HepG2 (cell line): ENCODE measurements around the gene MTHFD1. TPM values are rescaled to one million over a fixed set of nuclear protein-coding genes. Genes with fewer than 3 reads are reported as not detected.

Experiments used
- NR1H2 ChIP-seq: sonication (generic); formaldehyde crosslinking; IDR thresholded peaks from 2 replicates; pipeline ENCODE4 v1.8.1; 2022; ENCODE audit warnings: low read depth, missing genetic modification reagents, borderline replicate concordance
- SMAD3 ChIP-seq: sonication (generic); formaldehyde crosslinking; IDR thresholded peaks from 2 replicates; pipeline ENCODE4 v1.4.0; 2020; ENCODE audit warnings: missing genetic modification reagents
- YY1 ChIP-seq: IDR thresholded peaks from 2 replicates; pipeline ENCODE4 v1.6.1; 2011; ENCODE audit warnings: low read length, low read depth, moderate library complexity, mild to moderate bottlenecking; ENCODE audit not compliant: insufficient read depth, insufficient replicate concordance
- ZFY ChIP-seq: sonication (generic); formaldehyde crosslinking; IDR thresholded peaks from 2 replicates; pipeline ENCODE4 v1.4.0; 2020; ENCODE audit warnings: missing genetic modification reagents
- ZNF430 ChIP-seq: sonication (generic); formaldehyde crosslinking; IDR thresholded peaks from 2 replicates; pipeline ENCODE4 v1.9.0; 2021; ENCODE audit warnings: mild to moderate bottlenecking, missing genetic modification reagents
- ZSCAN20 ChIP-seq: sonication (generic); formaldehyde crosslinking; IDR thresholded peaks from 2 replicates; pipeline ENCODE4 v1.4.0; 2020; ENCODE audit warnings: missing genetic modification reagents, mild to moderate bottlenecking, borderline replicate concordance
- polyA plus RNA-seq, 8 experiments: library from polyadenylated mRNA; depleted of rRNA in 3 of 8; stranded (reverse) in 7 of 8; unstranded in 1 of 8; fragments of >200 nt; fragmentation: Illumina TruSeq in 4 of 8; extraction: Trizol in 4 of 8; gene quantifications; 2 replicates each; pipeline versions ENCODE4 v1.2.1 to v1.2.3, GENCODE V29; 2011 to 2016; ENCODE audit warnings: low read depth in 4 of 8, missing spikeins in 1 of 8, mixed read lengths in 1 of 8; ENCODE audit not compliant: insufficient read depth in 1 of 8
- total RNA-seq, 5 experiments: library from RNA; depleted of rRNA; stranded (reverse); fragments of >200 nt; fragmentation: Illumina TruSeq; extraction: Trizol; gene quantifications; 2 replicates each; pipeline ENCODE4 v1.2.3, GENCODE V29; 2016; ENCODE audit warnings: low read depth in 1 of 5
- TF ChIP-seq, protein P1 (sequence below): sonication (generic); formaldehyde crosslinking; IDR thresholded peaks from 2 replicates; pipeline ENCODE4 v1.8.0; 2022; ENCODE audit warnings: missing genetic modification reagents, low read depth, mild to moderate bottlenecking, borderline replicate concordance
- TF ChIP-seq, protein P2 (sequence below): sonication (generic); formaldehyde crosslinking; IDR thresholded peaks from 2 replicates; pipeline ENCODE4 v1.4.0; 2020; ENCODE audit warnings: mild to moderate bottlenecking, missing genetic modification reagents
- TF ChIP-seq, protein P3 (sequence below): fragments of 450-650 bp; IDR thresholded peaks from 2 replicates; pipeline ENCODE4 v1.6.1; 2017; ENCODE audit warnings: mild to moderate bottlenecking
- TF ChIP-seq, protein P4 (sequence below): sonication (generic); formaldehyde crosslinking; IDR thresholded peaks from 2 replicates; pipeline ENCODE4 v1.4.0; 2020; ENCODE audit warnings: missing genetic modification reagents
- TF ChIP-seq, protein P5 (sequence below): sonication (generic); formaldehyde crosslinking; IDR thresholded peaks from 2 replicates; pipeline ENCODE4 v1.8.0; 2022; ENCODE audit warnings: missing genetic modification reagents, mild to moderate bottlenecking, moderate library complexity, borderline replicate concordance

Gene MTHFD1
- total and polyA plus RNA-seq, 2 of the 13 experiments (the other 11 are each of a cell fraction or from before 2014, with no cell fraction given) = 31.0 to 106 TPM

DNA sequence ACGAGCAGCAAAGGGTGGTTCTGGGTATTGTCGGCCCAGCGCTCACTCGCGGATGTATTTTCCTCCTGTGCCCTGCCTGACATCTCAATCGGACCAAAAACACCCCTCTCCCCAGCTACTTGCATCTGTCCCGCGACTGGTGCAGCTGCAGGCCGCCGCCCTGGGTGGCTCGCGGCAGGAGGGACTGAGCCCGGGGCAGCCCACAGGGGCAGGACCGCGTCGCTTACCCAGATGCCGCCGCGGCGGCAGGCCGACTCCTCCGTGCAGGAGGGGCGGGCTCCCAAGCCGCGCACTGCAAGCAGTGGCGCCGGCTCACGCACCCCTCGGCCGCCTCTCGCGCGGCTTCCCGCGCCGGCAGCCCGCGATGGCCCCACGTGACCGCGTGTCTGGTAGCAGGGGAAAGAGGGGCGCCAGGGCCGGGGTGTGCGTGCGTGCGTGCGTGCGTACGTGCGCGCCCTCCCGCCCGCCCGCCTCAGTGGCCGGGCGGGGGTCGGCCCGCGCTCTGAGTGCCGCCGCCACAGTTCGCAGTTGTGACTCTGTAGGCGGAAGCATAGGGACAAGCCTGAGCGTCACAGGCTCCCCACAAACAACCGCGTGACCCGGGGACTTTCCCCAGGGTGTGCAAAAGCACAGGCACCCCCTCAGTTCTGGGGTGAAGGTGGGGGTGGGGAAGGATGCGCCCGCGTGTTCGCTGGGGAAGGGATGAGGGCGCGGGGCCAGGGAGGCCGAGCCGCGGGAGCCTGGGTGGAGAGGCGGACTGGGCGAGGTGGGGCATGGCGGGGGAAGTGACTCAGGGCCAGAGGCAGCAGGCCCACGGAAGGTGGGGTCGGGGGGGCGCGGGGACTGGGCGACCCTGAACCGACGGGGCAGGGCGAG is 115.5 kb downstream of the MTHFD1 start, which contains the start of gene ZBTB25 (continued):
- TF ChIP-seq ZFY (CRISPR knock-in tag) (peak; percentile 78), YY1 (peak; percentile 11), SMAD3 (CRISPR knock-in tag) (no peak), ZNF430 (CRISPR knock-in tag) (0 out of 2 replicates have a peak, but pooled peaks have one; percentile 22), NR1H2 (CRISPR knock-in tag) (peak; percentile 88; the same call in 1 of the 2 replicates), ZSCAN20 (CRISPR knock-in tag) (peak; percentile 76)
- TF ChIP-seq, protein P1, sequence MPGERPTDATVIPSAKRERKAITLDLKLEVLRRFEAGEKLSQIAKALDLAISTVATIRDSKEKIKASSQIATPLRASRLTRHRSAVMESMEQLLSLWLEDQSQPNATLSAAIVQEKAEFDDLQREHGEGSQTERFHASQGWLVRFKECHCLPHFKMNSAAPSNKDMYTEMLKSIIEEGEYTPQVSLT = peak; percentile 65; the same call in 1 of the 2 replicates
- TF ChIP-seq, protein P2, sequence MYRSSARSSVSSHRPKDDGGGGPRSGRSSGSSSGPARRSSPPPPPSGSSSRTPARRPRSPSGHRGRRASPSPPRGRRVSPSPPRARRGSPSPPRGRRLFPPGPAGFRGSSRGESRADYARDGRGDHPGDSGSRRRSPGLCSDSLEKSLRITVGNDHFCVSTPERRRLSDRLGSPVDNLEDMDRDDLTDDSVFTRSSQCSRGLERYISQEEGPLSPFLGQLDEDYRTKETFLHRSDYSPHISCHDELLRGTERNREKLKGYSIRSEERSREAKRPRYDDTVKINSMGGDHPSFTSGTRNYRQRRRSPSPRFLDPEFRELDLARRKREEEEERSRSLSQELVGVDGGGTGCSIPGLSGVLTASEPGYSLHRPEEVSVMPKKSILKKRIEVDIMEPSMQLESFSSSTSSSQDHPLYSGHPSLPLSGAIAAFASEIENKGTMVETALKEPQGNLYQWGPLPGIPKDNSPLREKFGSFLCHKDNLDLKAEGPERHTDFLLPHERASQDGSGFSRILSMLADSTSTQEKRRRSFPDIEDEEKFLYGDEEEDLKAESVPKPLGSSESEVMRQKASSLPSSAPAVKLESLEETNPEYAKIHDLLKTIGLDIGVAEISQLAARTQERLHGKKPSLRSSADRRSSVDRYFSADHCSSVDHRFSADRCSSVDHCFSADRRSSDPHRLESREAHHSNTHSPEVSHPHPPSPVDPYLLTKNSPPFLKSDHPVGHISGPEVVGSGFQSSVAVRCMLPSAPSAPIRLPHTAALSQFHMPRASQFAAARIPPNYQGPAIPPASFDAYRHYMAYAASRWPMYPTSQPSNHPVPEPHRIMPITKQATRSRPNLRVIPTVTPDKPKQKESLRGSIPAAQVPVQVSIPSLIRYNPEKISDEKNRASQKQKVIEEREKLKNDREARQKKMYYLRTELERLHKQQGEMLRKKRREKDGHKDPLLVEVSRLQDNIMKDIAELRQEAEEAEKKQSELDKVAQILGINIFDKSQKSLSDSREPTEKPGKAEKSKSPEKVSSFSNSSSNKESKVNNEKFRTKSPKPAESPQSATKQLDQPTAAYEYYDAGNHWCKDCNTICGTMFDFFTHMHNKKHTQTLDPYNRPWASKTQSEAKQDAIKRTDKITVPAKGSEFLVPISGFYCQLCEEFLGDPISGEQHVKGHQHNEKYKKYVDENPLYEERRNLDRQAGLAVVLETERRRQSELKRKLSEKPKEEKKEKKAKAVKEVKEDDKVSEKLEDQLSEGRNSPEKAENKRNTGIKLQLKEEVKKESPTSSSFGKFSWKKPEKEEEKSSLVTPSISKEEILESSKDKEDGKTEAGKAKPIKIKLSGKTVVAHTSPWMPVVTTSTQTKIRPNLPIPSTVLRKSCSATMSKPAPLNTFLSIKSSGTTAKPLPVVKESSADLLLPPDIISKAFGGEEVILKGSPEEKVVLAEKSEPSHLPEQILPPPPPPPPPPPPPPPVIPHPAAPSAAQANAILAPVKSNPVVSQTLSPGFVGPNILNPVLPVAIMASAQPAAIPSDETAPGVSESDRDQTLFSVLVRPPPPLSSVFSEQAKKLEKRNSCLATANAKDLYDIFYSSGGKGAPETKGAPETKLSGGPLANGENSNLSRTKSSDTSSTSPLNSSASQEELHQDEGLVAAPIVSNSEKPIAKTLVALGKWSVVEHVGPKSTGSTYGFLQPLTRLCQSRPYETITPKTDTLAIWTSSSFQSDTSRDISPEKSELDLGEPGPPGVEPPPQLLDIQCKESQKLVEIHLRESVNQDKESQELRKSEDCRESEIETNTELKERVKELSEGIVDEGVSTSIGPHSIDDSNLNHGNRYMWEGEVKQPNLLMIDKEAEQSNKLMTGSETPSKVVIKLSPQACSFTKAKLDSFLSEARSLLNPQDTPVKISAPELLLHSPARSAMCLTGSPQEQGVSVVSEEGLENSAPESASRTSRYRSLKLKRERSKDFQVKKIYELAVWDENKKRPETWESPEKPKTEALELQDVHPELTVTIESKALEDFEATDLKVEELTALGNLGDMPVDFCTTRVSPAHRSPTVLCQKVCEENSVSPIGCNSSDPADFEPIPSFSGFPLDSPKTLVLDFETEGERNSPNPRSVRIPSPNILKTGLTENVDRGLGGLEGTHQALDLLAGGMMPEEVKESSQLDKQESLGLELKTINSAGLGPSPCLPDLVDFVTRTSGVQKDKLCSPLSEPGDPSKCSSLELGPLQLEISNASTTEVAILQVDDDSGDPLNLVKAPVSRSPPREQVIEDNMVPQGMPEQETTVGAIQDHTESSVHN = no peak
- TF ChIP-seq, protein P3, sequence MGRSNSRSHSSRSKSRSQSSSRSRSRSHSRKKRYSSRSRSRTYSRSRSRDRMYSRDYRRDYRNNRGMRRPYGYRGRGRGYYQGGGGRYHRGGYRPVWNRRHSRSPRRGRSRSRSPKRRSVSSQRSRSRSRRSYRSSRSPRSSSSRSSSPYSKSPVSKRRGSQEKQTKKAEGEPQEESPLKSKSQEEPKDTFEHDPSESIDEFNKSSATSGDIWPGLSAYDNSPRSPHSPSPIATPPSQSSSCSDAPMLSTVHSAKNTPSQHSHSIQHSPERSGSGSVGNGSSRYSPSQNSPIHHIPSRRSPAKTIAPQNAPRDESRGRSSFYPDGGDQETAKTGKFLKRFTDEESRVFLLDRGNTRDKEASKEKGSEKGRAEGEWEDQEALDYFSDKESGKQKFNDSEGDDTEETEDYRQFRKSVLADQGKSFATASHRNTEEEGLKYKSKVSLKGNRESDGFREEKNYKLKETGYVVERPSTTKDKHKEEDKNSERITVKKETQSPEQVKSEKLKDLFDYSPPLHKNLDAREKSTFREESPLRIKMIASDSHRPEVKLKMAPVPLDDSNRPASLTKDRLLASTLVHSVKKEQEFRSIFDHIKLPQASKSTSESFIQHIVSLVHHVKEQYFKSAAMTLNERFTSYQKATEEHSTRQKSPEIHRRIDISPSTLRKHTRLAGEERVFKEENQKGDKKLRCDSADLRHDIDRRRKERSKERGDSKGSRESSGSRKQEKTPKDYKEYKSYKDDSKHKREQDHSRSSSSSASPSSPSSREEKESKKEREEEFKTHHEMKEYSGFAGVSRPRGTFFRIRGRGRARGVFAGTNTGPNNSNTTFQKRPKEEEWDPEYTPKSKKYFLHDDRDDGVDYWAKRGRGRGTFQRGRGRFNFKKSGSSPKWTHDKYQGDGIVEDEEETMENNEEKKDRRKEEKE = no peak
- TF ChIP-seq, protein P4, sequence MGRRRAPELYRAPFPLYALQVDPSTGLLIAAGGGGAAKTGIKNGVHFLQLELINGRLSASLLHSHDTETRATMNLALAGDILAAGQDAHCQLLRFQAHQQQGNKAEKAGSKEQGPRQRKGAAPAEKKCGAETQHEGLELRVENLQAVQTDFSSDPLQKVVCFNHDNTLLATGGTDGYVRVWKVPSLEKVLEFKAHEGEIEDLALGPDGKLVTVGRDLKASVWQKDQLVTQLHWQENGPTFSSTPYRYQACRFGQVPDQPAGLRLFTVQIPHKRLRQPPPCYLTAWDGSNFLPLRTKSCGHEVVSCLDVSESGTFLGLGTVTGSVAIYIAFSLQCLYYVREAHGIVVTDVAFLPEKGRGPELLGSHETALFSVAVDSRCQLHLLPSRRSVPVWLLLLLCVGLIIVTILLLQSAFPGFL (CRISPR knock-in tag) = peak; percentile 96
- TF ChIP-seq, protein P5, sequence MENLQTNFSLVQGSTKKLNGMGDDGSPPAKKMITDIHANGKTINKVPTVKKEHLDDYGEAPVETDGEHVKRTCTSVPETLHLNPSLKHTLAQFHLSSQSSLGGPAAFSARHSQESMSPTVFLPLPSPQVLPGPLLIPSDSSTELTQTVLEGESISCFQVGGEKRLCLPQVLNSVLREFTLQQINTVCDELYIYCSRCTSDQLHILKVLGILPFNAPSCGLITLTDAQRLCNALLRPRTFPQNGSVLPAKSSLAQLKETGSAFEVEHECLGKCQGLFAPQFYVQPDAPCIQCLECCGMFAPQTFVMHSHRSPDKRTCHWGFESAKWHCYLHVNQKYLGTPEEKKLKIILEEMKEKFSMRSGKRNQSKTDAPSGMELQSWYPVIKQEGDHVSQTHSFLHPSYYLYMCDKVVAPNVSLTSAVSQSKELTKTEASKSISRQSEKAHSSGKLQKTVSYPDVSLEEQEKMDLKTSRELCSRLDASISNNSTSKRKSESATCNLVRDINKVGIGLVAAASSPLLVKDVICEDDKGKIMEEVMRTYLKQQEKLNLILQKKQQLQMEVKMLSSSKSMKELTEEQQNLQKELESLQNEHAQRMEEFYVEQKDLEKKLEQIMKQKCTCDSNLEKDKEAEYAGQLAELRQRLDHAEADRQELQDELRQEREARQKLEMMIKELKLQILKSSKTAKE (CRISPR knock-in tag) = 0 out of 2 replicates have a peak, but pooled peaks have one; percentile 24
